ENCODE results near the gene SCLT1.

- TF ChIP-seq CTCF (IDR thresholded peaks at IDR 0.05) (no peak), POLR2A (IDR thresholded peaks at IDR 0.05) (no peak)
Measured at GRCh38 chr4:129046055-129046959, 47.0 kb downstream of the SCLT1 start.
